Prostate gland (tissue), 2 donors: ENCODE results near the gene UNC13C.

ENCODE experiments used
- POLR2A ChIP-seq: fragments of 450-650 bp; IDR thresholded peaks from one replicate; pipeline ENCODE4 v1.6.1; 2016; ENCODE audit warnings: antibody characterized with exemption, mild to moderate bottlenecking
- TF ChIP-seq, protein P1 (sequence below), 4 experiments: fragments of 200-600 bp in 2 of 4; fragments of 450-650 bp in 2 of 4; sonication (generic) in 2 of 4; IDR thresholded peaks; 1 replicate in 3 of 4; 2 replicates in 1 of 4; pipeline ENCODE4 v1.5.1; 2016 to 2019; ENCODE audit warnings: antibody characterized with exemption in 4 of 4, mild to moderate bottlenecking in 2 of 4, moderate library complexity in 2 of 4

DNA sequence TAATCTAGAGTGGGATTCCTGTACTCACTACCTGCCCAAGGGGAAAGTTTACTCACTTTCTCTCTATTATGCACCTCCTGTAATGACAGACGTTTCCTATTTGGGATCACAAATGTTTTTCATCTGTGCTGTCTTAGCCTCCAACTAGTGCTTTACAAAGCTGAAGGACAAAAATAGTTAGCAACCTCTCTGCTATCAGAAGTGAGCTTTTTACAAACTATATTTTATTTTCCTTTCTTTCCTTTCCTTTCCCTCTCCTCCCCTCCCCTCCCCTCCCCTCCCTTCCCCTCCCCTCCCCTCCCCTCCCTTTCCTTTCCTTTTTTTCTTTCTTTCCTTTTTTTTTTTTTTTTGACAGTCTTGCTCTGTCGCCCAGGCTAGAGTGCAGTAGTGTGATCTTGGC, 130.8 kb downstream of the UNC13C start:
- TF ChIP-seq, protein P1, sequence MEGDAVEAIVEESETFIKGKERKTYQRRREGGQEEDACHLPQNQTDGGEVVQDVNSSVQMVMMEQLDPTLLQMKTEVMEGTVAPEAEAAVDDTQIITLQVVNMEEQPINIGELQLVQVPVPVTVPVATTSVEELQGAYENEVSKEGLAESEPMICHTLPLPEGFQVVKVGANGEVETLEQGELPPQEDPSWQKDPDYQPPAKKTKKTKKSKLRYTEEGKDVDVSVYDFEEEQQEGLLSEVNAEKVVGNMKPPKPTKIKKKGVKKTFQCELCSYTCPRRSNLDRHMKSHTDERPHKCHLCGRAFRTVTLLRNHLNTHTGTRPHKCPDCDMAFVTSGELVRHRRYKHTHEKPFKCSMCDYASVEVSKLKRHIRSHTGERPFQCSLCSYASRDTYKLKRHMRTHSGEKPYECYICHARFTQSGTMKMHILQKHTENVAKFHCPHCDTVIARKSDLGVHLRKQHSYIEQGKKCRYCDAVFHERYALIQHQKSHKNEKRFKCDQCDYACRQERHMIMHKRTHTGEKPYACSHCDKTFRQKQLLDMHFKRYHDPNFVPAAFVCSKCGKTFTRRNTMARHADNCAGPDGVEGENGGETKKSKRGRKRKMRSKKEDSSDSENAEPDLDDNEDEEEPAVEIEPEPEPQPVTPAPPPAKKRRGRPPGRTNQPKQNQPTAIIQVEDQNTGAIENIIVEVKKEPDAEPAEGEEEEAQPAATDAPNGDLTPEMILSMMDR (IDR thresholded peaks at IDR 0.05), result no peak
- TF ChIP-seq POLR2A, result no peak
